Heart right ventricle (tissue), 16 donors: Measurements from ENCODE around the gene KRT85. TPM values are rescaled to one million over a fixed set of nuclear protein-coding genes. Genes with fewer than 3 reads are reported as not detected.

Experiments
- ATAC-seq, 8 donors: fragments of 200-7000 bp; cut with Tn5 transposase; one replicate each; pipeline ENCODE4 v1.9.1; 2020; ENCODE audit warnings: mild to moderate bottlenecking in 8 of 8, moderate library complexity in 8 of 8, moderate number of reproducible peaks in 1 of 8
- DNase-seq, 2 donors: peaks; one replicate each; pipeline ENCODE4 v3.0.0-alpha.2; 2020
- H3K27ac ChIP-seq, 10 donors: fragments of 200-600 bp; sonication (generic) in 2 of 10; one replicate each; pipeline versions ENCODE4 v1.5.0 to v1.8.0; 2020 to 2022; ENCODE audit warnings: mild to moderate bottlenecking in 3 of 10
- H3K27me3 ChIP-seq, 7 donors: fragments of 200-600 bp; one replicate each; pipeline ENCODE4 v1.8.0; 2021 to 2022; ENCODE audit warnings: mild to moderate bottlenecking in 2 of 7
- H3K36me3 ChIP-seq, 9 donors: fragments of 200-600 bp; sonication (generic) in 1 of 9; one replicate each; pipeline versions ENCODE4 v1.5.0 to v1.8.0; 2020 to 2022; ENCODE audit warnings: mild to moderate bottlenecking in 2 of 9
- H3K4me1 ChIP-seq, 9 donors: fragments of 200-600 bp; sonication (generic) in 1 of 9; one replicate each; pipeline versions ENCODE4 v1.5.0 to v1.8.0; 2020 to 2022; ENCODE audit warnings: mild to moderate bottlenecking in 4 of 9
- H3K4me3 ChIP-seq, 10 donors: fragments of 200-600 bp; sonication (generic) in 2 of 10; one replicate each; pipeline versions ENCODE4 v1.5.0 to v1.8.0; 2020 to 2022; ENCODE audit warnings: mild to moderate bottlenecking in 7 of 10, moderate library complexity in 2 of 10
- H3K9me3 ChIP-seq, 11 donors: fragments of 200-600 bp in 10 of 11; sonication (generic) in 2 of 11; one replicate each; pipeline versions ENCODE4 v1.5.0 to v1.8.0; 2013 to 2022; ENCODE audit warnings: mild to moderate bottlenecking in 2 of 11, control low read depth in 1 of 11, moderate library complexity in 1 of 11
- WGBS, 2 donors: extraction: QIAGEN DNeasy Blood & Tissue Kit; methylation state at CpG; one replicate each; pipeline ENCODE4 v1.1.7; 2013; ENCODE audit warnings: inconsistent platforms in 1 of 2; 5-methylcytosine and 5-hydroxymethylcytosine counted together
- intact Hi-C, 10 donors: fragments of 100-400 bp; cut with DNase I; formaldehyde crosslinking; loops; one replicate each; pipeline versions ENCODE4 v1.11.1 to v1.14.2; 2022
- polyA plus RNA-seq, 2 donors: library from polyadenylated mRNA; stranded (reverse); fragments of 200-250 nt; gene quantifications; one replicate each; pipeline ENCODE4 v1.2.3, GENCODE V29; 2013
- total RNA-seq, 10 donors: library from RNA; stranded (reverse); fragmentation: NEBNext Ultra II Directional in 3 of 10; extraction: Animal tissue kit (Norgen Biotek cat#: 25700) in 3 of 10; gene quantifications; one replicate each; pipeline versions ENCODE4 v1.2.1 to v1.2.4, GENCODE V29; 2021 to 2023
- TF ChIP-seq, protein P1 (sequence below), 9 donors: fragments of 200-600 bp; sonication (generic) in 2 of 9; IDR thresholded peaks; one replicate each; pipeline versions ENCODE4 v1.5.0 to v1.8.0; 2021 to 2022; ENCODE audit warnings: antibody characterized with exemption in 9 of 9, mild to moderate bottlenecking in 5 of 9, moderate library complexity in 1 of 9
- donor health status: Arrhythmogenic right ventricular cardiomyopathy.
- donor health status: ischemic (EF 13 %, LVEDD 7.1; RV severe dilation, severe dysfunction).
- donor health status: healthy with polysubstance abuse.
- donor health status: DM: no; HTN: yes; CAD: no.
- donor health status: DM: no; HTN: no; CAD: no.
- donor health status: ischemic (EF 25% LVEDD 6.9; RV normal size, moderate dysfunction).
- donor health status: ischemic (EF 25% LVEDD 5.7; RV mildly dilated, moderate dysfunction).
- donor health status: healthy.
- donor health status: DM: yes; HTN: yes; CAD: no.
- donor health status: Ischemic cardiomyopathy.
- donor health status: ischemic (EF 35%, LVEDD 5.7; RV mildly dilated, moderate dysfunction).
- donor health status: nonischemic (EF 11% LVEDD 7.7; RV severe dilation, severe dysfunction).
- donor health status: DM: yes; HTN: yes; CAD: no.
- donor health status: PGD.
- donor health status: ischemic (EF 29% LVEDD 5.4; RV normal size, mild dysfunction).
- donor health status: nonischemic (EF 23%, LVEDD 6.1; RV moderate dilation, normal function).

Gene KRT85
- total and polyA plus RNA-seq, 12 donors, result not detected

DNA sequence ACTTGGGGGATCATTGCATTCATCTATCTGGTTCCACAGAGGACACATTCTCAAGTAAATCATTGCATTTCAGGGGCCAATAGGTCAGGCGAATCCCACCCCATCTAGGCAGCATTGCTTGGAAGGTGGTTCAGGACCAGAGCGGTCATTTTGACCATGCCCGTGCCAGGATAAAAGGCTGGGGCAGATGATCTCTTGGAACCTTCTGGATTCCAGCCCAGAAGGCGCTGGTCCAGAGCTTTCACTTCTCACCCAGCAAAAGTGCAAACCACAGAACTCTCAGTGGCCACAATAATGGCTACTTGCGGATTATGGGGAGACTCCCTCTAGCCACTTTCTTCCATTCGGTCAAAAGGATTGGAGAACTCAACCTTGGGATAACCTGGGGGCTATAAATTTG lies 595 bp upstream of the KRT85 start:
- H3K4me1 ChIP-seq, result no peaks in the 10 kb centered on the region
- H3K4me3 ChIP-seq, result no peak overlapping the region
- TF ChIP-seq, protein P1, sequence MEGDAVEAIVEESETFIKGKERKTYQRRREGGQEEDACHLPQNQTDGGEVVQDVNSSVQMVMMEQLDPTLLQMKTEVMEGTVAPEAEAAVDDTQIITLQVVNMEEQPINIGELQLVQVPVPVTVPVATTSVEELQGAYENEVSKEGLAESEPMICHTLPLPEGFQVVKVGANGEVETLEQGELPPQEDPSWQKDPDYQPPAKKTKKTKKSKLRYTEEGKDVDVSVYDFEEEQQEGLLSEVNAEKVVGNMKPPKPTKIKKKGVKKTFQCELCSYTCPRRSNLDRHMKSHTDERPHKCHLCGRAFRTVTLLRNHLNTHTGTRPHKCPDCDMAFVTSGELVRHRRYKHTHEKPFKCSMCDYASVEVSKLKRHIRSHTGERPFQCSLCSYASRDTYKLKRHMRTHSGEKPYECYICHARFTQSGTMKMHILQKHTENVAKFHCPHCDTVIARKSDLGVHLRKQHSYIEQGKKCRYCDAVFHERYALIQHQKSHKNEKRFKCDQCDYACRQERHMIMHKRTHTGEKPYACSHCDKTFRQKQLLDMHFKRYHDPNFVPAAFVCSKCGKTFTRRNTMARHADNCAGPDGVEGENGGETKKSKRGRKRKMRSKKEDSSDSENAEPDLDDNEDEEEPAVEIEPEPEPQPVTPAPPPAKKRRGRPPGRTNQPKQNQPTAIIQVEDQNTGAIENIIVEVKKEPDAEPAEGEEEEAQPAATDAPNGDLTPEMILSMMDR (IDR thresholded peaks at IDR 0.05), result no peak
- no peaks in the 10 kb centered on the region for H3K36me3 ChIP-seq
- no peak for ATAC-seq
- H3K9me3 ChIP-seq, result no peaks in the 10 kb centered on the region
- WGBS, 2 donors, result 79 to 84% methylated on average over 6 of the region's 6 CpGs
- intact Hi-C loops, result loop anchor here in 2 of 10 donors (2.0 to 10.0 kb wide), 2 partner anchors 147 to 505 kb away; no protein-coding TSS in a partner anchor
- peaks cover 0 to 37% (median 13%) of the 10 kb centered on the region in 7 donors for H3K27me3 ChIP-seq
- no peak for DNase-seq
- no peak overlapping the region for H3K27ac ChIP-seq

DNA sequence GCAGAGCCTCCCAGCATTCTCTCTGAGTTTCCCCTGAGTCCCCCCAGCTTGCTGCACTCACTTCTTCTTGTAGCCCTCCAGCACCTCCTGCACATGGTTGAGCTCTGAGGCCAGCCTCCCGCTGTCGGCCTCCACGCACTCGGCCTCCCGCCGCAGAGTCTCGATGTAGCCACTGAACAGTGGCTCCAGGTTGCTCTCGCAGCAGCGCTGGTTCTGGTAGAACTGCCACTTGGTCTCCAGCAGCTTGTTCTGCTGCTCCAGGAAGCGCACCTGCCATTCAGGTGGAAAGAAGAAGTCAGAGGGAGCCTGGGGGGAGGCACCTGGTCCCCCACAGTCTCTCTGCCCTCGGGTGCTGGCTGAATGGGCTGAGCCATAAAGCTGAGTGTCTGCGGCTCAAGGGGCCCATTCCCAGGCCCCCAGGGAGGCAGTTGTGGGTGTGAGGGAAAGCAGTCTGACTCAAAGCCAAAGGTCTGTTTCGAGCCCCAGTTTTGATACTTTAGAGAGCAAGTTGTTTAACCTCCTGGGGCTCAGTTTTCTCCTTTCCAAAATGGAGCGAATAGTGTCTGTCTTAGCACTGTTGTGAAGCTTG lies 2.3 kb downstream of the KRT85 start:
- DNase-seq (no peak), ATAC-seq (no peak)
- Histone ChIP-seq H3K27me3 (peaks cover 0 to 39% (median 13%) of the 10 kb centered on the region in 7 donors), H3K4me3 (no peak overlapping the region), H3K36me3 (no peaks in the 10 kb centered on the region), H3K4me1 (no peaks in the 10 kb centered on the region), H3K9me3 (no peaks in the 10 kb centered on the region), H3K27ac (no peak overlapping the region)
- WGBS, 2 donors, result 85% methylated on average over 14 of the region's 14 CpGs
- intact Hi-C loops, result loop anchor here in 1 of 10 donors (10.0 kb wide), 1 partner anchor 150 kb away; no protein-coding TSS in a partner anchor
- TF ChIP-seq, protein P1 (IDR thresholded peaks at IDR 0.05), result no peak

DNA sequence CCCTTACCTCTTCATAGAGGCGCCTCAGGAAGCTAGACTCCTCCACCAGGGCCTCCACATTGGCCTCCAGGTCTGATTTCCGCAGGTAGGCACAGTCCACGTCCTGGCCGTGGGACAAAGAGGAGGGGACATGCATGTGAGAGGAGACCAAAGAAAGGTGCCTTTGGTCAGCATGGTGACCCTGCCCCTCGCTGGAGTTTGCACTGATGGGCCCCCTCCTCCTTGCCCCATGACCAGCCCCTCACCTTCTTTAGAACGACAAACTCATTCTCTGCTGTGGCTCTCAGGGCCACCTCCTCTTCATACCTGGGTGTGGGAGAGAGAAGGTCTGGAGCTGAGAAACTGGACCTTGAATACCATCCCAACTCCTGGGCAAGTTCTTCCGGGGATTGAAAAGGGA lies 3.2 kb downstream of the KRT85 start:
- TF ChIP-seq, protein P1 (IDR thresholded peaks at IDR 0.05), result no peak
- no peaks in the 10 kb centered on the region for H3K4me1 ChIP-seq
- H3K4me3 ChIP-seq, result no peak overlapping the region
- H3K27ac ChIP-seq, result no peak overlapping the region
- DNase-seq (no peak), ATAC-seq (no peak)
- H3K27me3 ChIP-seq, result peaks cover 0 to 33% (median 13%) of the 10 kb centered on the region in 7 donors
- no peaks in the 10 kb centered on the region for H3K36me3 ChIP-seq
- intact Hi-C loops, result loop anchor here in 1 of 10 donors (10.0 kb wide), 1 partner anchor 151 kb away; no protein-coding TSS in a partner anchor
- WGBS, 2 donors, result 82 to 88% methylated on average over 7 of the region's 7 CpGs
- no peaks in the 10 kb centered on the region for H3K9me3 ChIP-seq

DNA sequence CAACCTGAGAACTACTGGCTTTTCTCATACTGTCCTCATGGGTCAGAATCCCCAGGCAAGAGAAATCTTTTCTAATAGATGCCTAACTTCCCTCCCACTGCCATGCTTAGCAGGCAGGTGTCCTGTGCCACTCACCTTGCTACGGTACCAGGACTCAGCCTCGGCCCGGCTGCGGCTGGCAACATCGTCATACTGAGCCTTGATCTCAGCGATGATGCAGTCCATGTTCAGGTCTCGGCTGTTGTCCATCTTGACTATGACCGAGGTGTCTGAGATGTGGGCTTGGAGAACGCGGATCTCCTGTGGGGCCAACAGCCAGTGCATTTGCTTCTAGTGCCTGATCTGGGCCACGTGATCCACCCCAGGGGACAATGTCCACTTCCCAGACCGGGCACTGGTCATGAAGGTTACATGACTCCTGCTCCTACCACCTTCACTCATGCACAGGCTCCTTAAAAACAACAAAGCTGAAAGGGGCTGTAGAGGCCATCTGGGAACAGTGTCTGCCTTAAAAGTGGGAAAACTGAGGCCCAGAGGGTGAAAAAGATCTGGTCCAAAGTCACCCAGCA lies 4.1 kb downstream of the KRT85 start:
- Histone ChIP-seq H3K27me3 (peaks cover 0 to 30% (median 9%) of the 10 kb centered on the region in 7 donors), H3K27ac (no peak overlapping the region), H3K36me3 (no peaks in the 10 kb centered on the region), H3K4me3 (no peak overlapping the region), H3K9me3 (no peaks in the 10 kb centered on the region), H3K4me1 (no peaks in the 10 kb centered on the region)
- TF ChIP-seq, protein P1 (IDR thresholded peaks at IDR 0.05), result no peak
- intact Hi-C loops, result loop anchor here in 1 of 10 donors (10.0 kb wide), 1 partner anchor 152 kb away; no protein-coding TSS in a partner anchor
- DNase-seq (no peak), ATAC-seq (no peak)
- 90 to 94% methylated on average over 12 of the region's 12 CpGs for WGBS, 2 donors
